ENCODE data around the gene NTMT1.
"Not testable (repeated sequence)": the region's sequence is repeated elsewhere in the genome, so short reads cannot be mapped to it uniquely, and the experiment has no call there.

Gene NTMT1

DNA sequence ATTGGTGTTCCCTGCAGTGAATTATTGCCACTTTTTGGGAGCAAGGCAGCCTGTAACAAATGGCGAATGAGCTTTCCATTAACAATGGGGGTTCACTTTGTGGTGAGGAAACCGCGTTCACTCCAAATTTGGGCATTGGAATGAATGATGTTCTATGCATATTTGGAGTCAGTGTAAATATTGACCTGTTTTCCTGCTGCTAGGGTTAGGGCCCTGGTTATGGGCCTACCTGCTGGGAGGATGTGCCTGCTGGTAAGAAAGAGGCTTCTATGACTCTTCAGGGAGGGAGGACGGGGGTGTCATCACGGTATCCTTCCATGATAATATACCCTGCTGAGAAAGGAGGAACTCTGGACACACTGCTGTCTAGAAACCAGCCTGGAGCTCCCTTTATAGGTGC lies 34.0 kb upstream of the NTMT1 start:
- DNase-seq (ENCODE audit: low spot score in 2 of 2), result no peak
- Mint-ChIP-seq H3K4me1 (peaks cover 28% of the 10 kb centered on the region), H3K27ac (peak overlapping the region; percentile 11), H3K9me3 (no peaks in the 10 kb centered on the region), H3K36me3 (no peaks in the 10 kb centered on the region), H3K4me3 (no peak overlapping the region)
- no peak for ATAC-seq

DNA sequence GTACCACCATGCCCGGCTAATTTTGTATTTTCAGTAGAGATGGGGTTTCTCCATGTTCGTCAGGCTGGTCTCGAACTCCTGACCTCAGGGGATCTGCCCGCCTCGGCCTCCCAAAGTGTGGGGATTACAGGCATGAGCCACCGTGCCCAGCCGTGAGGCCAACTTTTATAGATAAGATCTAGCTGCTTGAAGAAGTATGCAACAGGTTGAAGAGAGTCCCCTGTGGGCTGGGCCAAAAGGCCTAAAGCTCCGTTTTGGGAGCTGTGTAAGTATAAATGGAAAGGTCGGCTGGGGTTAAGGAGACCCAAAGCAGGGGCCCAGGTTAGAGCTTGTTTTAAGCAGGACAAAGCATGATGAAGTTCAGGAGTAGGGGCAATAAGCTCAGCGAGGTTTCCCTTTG lies 33.2 kb upstream of the NTMT1 start:
- H3K9me3 Mint-ChIP-seq; H3K27ac Mint-ChIP-seq; ATAC-seq; DNase-seq (ENCODE audit: low spot score in 2 of 2); H3K36me3 Mint-ChIP-seq; H3K4me3 Mint-ChIP-seq: not testable (repeated sequence)
- peaks cover 20% of the 10 kb centered on the region for H3K4me1 Mint-ChIP-seq

DNA sequence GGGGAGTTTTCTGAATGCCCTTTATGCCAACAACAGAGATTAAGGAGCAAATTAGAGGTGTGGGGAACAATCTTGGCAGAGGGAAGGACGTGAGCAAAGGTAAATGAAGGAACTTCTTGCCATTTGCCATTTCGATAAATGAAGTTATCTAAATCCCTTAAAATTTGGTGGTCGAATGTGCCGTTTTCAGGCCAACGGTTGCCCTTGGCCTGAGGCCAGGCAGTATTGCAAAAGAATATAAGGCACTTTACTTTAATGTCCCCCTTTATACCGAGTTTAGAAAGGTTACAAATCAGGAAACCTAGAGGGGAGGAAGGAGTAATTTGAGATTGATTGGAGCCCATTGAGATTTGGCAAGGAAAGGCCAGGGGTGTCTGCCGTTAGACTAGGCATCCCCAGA lies 31.3 kb upstream of the NTMT1 start:
- peaks cover 29% of the 10 kb centered on the region for H3K4me1 Mint-ChIP-seq
- DNase-seq (ENCODE audit: low spot score in 2 of 2), result no peak
- no peaks in the 10 kb centered on the region for H3K9me3 Mint-ChIP-seq
- no peak for ATAC-seq
- peaks cover 6% of the 10 kb centered on the region for H3K36me3 Mint-ChIP-seq
- no peak overlapping the region for H3K4me3 Mint-ChIP-seq
- H3K27ac Mint-ChIP-seq, result no peak overlapping the region

DNA sequence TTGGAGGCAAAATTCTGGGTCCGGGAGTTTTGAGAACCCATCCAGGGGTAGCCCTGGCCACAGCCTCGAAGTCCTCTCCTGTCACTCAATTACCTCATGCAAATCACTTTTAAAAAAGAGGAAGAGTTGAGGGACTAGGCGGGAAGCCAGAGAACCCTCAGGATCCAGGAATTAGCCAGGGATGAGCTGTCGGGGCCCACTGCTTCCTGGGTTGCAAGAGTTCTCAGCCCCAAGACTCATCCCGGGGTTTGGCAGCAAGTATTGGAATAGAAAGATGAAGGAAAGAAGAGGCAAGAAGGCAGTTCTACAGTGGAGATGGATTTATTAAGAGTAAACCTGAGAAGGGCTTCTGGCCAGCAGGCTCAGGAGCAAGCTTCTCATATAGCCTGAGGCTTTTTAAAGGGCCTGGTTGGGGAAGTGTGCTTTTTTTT lies 30.6 kb upstream of the NTMT1 start:
- Mint-ChIP-seq H3K36me3 (peaks cover 6% of the 10 kb centered on the region), H3K4me3 (peak overlapping the region; percentile 60), H3K27ac (peak overlapping the region; percentile 84), H3K4me1 (peaks cover 29% of the 10 kb centered on the region), H3K9me3 (no peaks in the 10 kb centered on the region)
- no peak for DNase-seq (ENCODE audit: low spot score in 2 of 2)
- ATAC-seq, result no peak

DNA sequence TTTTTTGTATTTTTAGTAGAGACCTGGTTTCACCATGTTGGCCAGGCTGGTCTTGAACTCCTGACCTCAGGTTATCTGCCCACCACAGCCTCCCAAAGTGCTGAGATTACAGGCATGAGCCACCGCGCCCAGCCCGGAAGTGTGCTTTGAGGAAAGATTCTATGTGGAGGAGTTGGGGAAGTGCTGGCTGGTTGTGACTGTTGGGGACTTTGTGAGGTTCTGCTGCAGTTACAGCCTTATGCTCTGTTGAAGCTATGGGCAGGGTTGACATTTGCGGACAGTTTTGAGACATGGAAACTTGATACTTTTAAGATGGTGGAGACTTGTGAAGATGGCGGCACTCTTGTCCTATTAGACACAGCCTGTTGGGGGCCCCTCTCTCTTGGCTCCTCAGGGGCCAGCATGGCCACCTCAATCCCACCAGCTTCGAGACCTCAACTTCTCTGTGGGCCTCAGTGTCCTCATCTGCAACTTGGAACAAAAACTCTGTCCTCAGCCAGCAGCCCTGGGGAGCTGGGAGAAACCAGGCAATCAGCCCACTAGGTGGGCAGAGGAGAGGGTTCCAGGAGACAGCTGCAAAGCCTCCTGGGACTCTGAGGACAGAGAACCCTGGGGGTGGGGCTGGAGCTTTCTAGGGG lies 29.9 kb upstream of the NTMT1 start:
- Mint-ChIP-seq H3K27ac (peak overlapping the region; percentile 63), H3K36me3 (peaks cover 6% of the 10 kb centered on the region), H3K4me3 (peak overlapping the region; percentile 60), H3K9me3 (no peaks in the 10 kb centered on the region), H3K4me1 (peaks cover 29% of the 10 kb centered on the region)
- ATAC-seq (no peak), DNase-seq (ENCODE audit: low spot score in 2 of 2) (no peak)

DNA sequence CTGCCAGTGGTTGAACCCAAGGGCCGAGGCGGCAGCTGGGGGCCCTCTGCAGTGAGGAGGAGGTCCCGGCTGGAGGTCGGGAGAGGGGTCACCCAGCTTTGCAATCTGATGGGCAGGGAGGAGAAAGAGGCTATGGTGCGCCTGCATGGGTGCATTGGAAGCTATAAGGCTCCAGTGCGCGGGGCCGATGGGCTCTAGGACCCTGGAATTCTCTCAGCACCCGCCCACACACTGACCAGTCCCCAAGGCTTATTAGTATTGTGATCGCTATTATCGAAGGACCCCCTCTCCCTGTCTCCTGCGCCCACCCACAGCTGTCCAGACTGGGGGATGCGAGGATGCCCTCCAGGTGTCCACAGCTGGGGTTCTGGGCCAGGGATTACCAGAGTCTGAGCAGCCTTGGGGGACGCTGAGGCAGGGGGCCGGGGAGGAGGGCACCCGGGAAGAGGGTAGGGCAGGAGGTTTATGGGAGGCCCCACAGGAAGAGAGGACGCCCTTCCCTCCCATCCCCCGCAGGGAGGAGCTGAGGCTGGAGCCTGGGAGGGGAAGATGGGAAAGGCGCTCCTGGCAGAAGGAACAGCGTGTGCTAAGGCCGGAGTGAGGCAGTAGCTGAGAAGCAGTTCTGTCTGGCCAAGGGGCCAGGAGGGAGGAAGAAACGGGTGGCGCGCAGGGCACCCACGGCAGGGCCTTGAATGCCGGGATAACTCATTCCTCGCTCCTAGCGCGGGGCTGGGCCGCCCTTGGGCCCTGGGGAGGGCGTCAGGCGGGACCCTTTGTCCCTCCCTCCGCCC lies 29.2 kb upstream of the NTMT1 start:
- DNase-seq (ENCODE audit: low spot score in 2 of 2) (no peak), ATAC-seq (peak; percentile 27)
- H3K27ac Mint-ChIP-seq, result peak overlapping the region; percentile 63
- H3K36me3 Mint-ChIP-seq, result peaks cover 6% of the 10 kb centered on the region
- peak overlapping the region; percentile 60 for H3K4me3 Mint-ChIP-seq
- H3K4me1 Mint-ChIP-seq, result peaks cover 29% of the 10 kb centered on the region
- no peaks in the 10 kb centered on the region for H3K9me3 Mint-ChIP-seq

DNA sequence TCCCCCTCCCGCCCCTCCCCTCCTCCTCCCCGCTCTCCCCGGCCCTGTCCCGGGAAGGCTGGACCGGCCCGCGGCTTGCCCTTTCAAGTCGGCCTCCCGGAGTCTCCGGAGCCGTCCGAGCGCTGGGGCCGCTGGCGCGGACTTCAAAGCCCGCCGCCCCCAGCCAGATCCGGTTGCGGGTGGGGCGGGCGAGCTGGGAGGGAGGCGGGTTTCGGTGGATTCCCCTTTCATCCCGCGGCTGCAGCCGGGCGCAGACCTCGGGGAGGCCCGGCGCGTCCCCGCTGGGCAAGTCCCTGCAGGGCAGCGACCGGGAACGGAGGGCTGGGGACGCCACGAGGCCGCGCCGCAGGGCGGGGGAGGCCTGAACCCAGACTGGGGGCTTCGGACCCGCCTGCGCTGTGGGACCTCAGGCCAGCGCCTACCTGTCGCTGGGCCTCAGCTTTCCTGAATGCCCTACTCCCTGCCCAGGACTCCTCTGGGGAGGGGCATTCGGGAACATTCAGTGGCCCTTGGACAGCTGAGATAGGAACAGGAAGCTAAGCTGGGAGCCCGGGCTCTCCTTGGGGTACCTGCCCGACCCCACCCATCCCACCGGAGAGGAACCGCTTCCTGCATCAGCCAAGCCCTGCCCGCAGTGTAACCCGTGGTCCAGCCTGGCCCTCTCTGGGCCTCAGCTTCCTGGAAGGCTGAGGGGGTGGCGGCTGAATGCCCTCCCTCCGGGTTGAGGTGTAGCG lies 28.4 kb upstream of the NTMT1 start:
- Mint-ChIP-seq H3K27ac (peak overlapping the region; percentile 84), H3K9me3 (no peaks in the 10 kb centered on the region), H3K4me3 (peak overlapping the region; percentile 60), H3K36me3 (peaks cover 6% of the 10 kb centered on the region), H3K4me1 (peaks cover 35% of the 10 kb centered on the region)
- ATAC-seq, result peak; percentile 68
- DNase-seq (ENCODE audit: low spot score in 2 of 2), result peak in 1 of 2 donors; percentile 68

DNA sequence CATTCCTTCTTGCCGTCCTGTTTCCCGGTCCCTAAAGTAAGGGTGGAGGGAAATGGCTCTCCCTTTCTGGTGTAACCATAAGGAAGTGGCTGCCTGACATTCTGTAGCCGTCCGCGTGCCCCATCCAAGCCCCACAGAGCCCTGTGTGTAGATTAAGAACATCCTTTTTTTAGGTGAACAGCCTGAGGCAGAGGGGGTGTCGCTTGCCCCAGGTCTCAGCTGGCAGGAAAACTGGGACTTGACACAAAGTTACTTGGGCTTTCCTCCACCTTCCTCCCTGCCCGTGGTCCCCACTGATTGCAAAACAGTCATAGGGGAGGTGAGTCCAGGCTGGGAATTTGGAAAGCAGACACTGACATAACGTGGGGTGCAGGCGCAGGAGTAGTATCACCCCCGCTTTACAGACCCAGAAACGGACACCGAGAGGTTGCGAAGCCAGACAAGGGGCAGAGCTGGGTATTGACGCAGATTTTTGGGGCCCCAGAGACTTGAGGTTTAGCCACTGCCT lies 27.8 kb upstream of the NTMT1 start:
- peak; percentile 14 for ATAC-seq
- Mint-ChIP-seq H3K9me3 (no peaks in the 10 kb centered on the region), H3K27ac (peak overlapping the region; percentile 84), H3K36me3 (peaks cover 6% of the 10 kb centered on the region), H3K4me1 (peaks cover 41% of the 10 kb centered on the region), H3K4me3 (peak overlapping the region; percentile 60)
- no peak for DNase-seq (ENCODE audit: low spot score in 2 of 2)

DNA sequence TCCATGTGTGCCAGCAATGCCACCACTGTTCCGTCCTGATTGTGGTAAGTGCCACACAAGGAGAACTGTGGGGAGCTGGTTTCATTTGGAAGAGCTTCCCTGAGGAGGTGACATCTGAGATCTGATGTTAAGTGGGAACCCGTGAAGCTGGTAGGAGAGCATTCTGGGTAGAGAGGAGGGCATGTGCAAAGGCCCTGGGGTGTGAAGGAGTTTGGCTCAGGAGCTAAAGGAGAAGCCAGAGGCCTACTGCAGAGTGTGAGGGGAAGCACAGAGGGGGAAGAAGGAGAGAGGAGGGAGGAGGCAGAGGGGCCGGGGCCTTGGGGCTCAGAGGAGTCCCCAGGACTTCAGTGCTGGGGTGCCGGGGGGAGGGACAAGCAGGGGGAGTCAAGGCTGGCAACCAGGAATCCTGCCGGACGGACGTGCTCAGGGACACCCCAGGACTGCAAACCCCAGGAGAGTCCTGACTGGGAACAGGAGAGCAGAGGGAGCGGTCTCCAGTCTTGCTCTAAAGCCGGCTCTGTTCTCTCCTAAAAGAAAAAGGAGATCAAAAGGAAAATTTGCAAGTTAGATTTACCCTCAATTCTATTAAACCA lies 24.8 kb upstream of the NTMT1 start:
- H3K36me3 Mint-ChIP-seq, result peaks cover 6% of the 10 kb centered on the region
- peaks cover 45% of the 10 kb centered on the region for H3K4me1 Mint-ChIP-seq
- no peak overlapping the region for H3K4me3 Mint-ChIP-seq
- DNase-seq (ENCODE audit: low spot score in 2 of 2) (no peak), ATAC-seq (no peak)
- peak overlapping the region; percentile 19 for H3K27ac Mint-ChIP-seq
- no peaks in the 10 kb centered on the region for H3K9me3 Mint-ChIP-seq

DNA sequence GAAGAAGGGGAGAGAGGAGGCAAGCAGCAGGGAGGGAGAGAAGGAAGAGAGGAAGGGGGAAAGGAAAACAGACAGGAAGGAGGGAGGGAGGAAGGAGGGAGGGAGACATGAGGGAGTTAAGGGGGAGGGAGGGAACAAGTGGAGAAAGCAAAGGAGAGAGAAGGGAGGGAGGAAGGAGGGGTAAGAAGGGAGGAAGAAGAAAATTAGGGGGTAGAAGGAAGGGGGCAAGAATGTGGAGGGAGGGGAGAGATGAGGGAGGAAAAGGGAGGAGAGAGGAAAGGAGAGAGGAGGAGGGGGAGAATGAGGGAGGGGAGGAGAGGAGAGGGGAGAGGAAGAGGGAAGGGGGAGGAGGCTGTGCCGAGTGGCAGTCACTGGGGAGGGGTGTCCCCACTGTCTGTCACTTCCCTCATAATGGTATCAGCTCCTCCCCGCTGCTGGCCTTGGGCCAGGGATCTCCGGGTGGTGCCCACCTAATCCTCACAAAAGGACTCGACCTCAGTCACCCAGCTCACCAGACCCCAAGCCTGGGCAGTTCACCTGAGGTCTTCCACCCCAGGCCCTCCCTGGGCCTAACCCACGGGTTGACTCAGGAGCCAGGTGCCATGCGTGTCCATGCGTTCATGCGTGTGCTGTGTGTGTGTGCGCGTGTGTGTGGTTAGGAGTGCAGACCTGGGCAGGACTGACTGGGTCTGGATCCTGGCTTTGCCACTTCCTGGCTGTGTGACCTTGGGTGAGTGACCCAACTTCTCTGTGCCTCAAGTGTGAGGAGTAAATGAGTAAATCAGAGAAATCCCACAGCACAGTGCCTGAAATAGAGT lies 23.2 kb upstream of the NTMT1 start:
- DNase-seq (ENCODE audit: low spot score in 2 of 2), result no peak
- Mint-ChIP-seq H3K4me3 (no peak overlapping the region), H3K4me1 (peaks cover 56% of the 10 kb centered on the region), H3K36me3 (peaks cover 10% of the 10 kb centered on the region), H3K27ac (peak overlapping the region; percentile 81), H3K9me3 (no peaks in the 10 kb centered on the region)
- peak; percentile 66 for ATAC-seq

DNA sequence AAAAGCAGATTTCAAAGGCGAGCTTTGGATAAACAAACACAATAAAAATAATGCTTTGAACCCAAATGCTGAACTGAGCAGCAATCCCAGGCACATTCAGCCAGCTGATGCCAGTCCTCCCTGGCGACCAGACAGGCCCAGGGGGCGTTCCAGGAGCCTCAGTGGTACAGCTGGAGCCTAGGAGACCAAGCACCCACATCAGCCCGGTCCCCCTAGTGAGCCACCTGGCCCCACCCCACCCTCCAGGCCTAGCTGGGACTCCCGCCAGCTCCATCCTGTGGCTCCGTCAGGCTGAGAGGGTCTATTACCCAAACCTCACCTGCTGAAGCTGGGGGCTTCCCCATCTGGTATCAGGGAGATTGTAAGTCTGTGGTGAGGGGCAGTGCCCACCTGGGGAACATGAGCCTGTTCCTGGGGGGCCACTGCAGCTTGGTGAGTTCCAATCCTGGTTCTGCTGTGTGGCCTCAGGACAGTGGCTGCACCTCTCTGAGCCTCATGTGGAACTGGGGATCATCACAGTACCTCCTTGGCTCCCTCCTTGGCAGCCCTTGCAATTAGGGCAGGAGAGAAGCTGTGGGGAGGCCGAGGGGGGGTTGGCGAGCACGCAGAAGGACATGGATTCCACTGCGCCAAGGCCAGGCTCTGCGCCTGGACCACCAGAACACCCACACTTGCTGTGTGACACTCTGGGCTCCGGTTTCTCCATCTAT lies 21.8 kb upstream of the NTMT1 start:
- Mint-ChIP-seq H3K9me3 (no peaks in the 10 kb centered on the region), H3K27ac (peak overlapping the region; percentile 67), H3K36me3 (peaks cover 5% of the 10 kb centered on the region), H3K4me3 (no peak overlapping the region), H3K4me1 (peaks cover 57% of the 10 kb centered on the region)
- ATAC-seq, result no peak
- DNase-seq (ENCODE audit: low spot score in 2 of 2), result no peak

DNA sequence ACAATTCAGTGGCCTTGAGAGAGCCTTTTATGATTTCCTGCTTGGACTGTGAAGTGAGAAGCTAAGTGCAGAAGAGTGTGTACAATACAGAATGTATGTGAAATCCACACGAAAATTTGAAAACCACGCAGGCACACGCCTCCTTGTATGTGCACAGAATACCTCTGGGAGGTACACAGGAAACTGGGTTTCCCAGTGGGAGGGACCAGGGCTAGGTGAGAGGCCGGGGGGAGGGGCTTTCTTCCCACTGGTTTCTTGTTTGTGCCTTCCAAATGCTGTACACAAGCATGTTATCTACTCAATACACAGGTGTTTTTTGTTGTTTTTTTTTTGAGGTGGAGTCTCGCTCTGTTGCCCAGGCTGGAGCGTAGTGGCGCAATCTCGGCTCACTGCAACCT lies 21.2 kb upstream of the NTMT1 start:
- no peak overlapping the region for H3K4me3 Mint-ChIP-seq
- H3K9me3 Mint-ChIP-seq, result no peaks in the 10 kb centered on the region
- peak overlapping the region; percentile 67 for H3K27ac Mint-ChIP-seq
- peaks cover 62% of the 10 kb centered on the region for H3K4me1 Mint-ChIP-seq
- H3K36me3 Mint-ChIP-seq, result peaks cover 5% of the 10 kb centered on the region
- DNase-seq (ENCODE audit: low spot score in 2 of 2), result no peak
- no peak for ATAC-seq

DNA sequence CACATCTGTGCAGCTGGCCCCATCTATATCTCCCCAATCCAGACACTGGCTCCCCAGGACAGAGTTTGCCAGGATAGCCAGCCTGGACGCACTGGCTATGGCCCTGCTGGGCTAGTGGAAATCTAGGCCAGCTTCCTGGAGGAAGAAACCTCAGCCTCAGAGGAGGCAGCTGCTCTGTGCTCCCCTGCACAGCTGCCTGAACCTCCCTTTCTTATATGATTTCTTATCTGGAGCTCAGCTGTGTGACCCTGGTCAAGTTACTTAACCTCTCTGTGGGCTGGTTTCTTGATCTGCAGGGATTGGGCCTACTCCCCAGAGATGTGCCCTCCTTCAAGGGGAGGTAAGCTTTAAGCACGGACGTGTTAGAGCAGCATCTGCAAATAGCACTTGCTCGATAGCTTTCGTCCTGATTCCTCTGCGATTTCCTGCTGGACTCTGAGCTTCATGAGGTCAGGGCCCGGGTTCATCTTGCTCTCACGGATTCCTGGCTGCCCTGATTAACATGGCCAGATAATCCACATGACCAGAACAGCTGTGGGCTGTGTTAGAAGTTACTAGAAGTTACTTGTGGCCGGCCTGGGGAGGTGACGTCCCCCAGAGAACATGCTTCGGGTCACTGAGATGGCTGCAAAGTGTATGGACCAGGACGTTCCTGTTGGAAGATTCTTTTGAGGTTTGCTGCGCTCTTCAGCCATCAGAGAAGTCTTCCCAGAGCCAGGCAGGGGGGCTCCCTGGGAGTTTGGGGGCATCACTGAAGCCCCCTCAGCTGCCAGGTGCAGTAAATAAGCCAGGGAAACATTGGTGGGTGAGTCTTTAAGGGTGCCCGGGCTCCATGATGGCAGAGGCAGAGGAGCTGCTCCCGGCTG lies 19.6 kb upstream of the NTMT1 start:
- Mint-ChIP-seq H3K4me1 (peaks cover 72% of the 10 kb centered on the region), H3K27ac (peak overlapping the region; percentile 89), H3K9me3 (no peaks in the 10 kb centered on the region), H3K36me3 (peaks cover 10% of the 10 kb centered on the region), H3K4me3 (peak overlapping the region; percentile 22)
- ATAC-seq (no peak), DNase-seq (ENCODE audit: low spot score in 2 of 2) (no peak)

All from stimulated activated effector memory CD8-positive, alpha-beta T cell treated with anti-CD3 and anti-CD28 coated beads, Interleukin-12 subunit alpha, Interleukin-12 subunit beta, amount 100 ng/mL, for 72 hours (primary cell).